Heart left ventricle (tissue), 13 donors: ENCODE measurements around the gene LZTFL1.

Experiments used
- POLR2A ChIP-seq, 2 donors: fragments of 450-650 bp; IDR thresholded peaks; one replicate each; pipeline ENCODE4 v1.6.1; 2017; ENCODE audit warnings: antibody characterized with exemption in 2 of 2, mild to moderate bottlenecking in 2 of 2, moderate library complexity in 2 of 2
- TF ChIP-seq, protein P1 (sequence below), 12 donors: fragments of 200-600 bp; sonication (generic) in 4 of 12; IDR thresholded peaks; one replicate each; pipeline versions ENCODE4 v1.5.0 to v1.8.0; 2018 to 2022; ENCODE audit warnings: antibody characterized with exemption in 12 of 12, mild to moderate bottlenecking in 5 of 12
- donor health status: ischemic (EF 13 %, LVEDD 7.1; RV severe dilation, severe dysfunction).
- donor health status: DM: no; HTN: yes; CAD: no.
- donor health status: DM: no; HTN: no; CAD: no.
- donor health status: ischemic (EF 25% LVEDD 6.9; RV normal size, moderate dysfunction).
- donor health status: ischemic (EF 25% LVEDD 5.7; RV mildly dilated, moderate dysfunction).
- donor health status: ischemic (EF 35%, LVEDD 5.7; RV mildly dilated, moderate dysfunction).
- donor health status: nonischemic (EF 11% LVEDD 7.7; RV severe dilation, severe dysfunction).
- donor health status: DM: yes; HTN: yes; CAD: no.
- donor health status: PGD.
- donor health status: ischemic (EF 29% LVEDD 5.4; RV normal size, mild dysfunction).
- donor health status: nonischemic (EF 23%, LVEDD 6.1; RV moderate dilation, normal function).

DNA sequence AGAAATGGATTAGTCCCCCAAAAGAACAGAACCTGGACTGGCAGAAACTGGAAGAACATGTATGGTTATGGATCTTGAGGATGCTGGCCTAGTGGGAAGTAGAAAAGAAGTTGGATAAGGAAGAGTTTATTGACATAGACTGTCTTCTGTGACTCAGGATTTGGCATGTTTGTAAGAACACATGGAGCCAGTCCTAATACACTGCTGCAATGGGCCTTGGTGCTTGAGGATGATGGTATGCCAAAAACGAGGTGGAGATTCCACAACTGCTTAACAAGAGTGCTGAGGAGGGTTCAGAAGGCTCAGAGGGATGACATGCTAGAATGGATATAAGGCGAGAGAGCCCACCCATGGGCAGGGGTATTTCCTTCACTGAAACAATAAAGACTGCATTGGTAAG is 22.4 kb downstream of the LZTFL1 start:
- TF ChIP-seq, protein P1, sequence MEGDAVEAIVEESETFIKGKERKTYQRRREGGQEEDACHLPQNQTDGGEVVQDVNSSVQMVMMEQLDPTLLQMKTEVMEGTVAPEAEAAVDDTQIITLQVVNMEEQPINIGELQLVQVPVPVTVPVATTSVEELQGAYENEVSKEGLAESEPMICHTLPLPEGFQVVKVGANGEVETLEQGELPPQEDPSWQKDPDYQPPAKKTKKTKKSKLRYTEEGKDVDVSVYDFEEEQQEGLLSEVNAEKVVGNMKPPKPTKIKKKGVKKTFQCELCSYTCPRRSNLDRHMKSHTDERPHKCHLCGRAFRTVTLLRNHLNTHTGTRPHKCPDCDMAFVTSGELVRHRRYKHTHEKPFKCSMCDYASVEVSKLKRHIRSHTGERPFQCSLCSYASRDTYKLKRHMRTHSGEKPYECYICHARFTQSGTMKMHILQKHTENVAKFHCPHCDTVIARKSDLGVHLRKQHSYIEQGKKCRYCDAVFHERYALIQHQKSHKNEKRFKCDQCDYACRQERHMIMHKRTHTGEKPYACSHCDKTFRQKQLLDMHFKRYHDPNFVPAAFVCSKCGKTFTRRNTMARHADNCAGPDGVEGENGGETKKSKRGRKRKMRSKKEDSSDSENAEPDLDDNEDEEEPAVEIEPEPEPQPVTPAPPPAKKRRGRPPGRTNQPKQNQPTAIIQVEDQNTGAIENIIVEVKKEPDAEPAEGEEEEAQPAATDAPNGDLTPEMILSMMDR (IDR thresholded peaks at IDR 0.05), result no peak
- TF ChIP-seq POLR2A (IDR thresholded peaks at IDR 0.05), result no peak
